Suppressor macrophage (primary cell): ENCODE data around the gene ABCC4.
A peak's percentile ranks its signal among the peaks of the same experiment; 100 is the strongest.
"Not testable (repeated sequence)": the region's sequence is repeated elsewhere in the genome, so short reads cannot be mapped to it uniquely, and the experiment has no call there.

Source experiments
- DNase-seq, 4 experiments: peaks; one replicate each; pipeline ENCODE4 v3.0.0-alpha.2; 2020 to 2022

The ABCC4 gene

GRCh38 chr13:95298971-95299621, 2.2 kb downstream of the ABCC4 start:
- DNase-seq = peak in 1 of 4 experiments; percentile 4

GRCh38 chr13:95298169-95298965, 2.9 kb downstream of the ABCC4 start:
- no peak for DNase-seq

GRCh38 chr13:95296326-95296925, 4.8 kb downstream of the ABCC4 start:
- peak; percentile 20 to 68 (median 44) for DNase-seq

- peak in 3 of 4 experiments; percentile 29 to 43 (median 30) for DNase-seq
These were observed 6.2 kb downstream of the ABCC4 start for GRCh38 chr13:95295026-95295425.

- peak in 2 of 4 experiments; percentile 9 to 10 for DNase-seq
These were observed 8.6 kb downstream of the ABCC4 start for GRCh38 chr13:95292622-95293021.

GRCh38 chr13:95289901-95290300, 11.3 kb downstream of the ABCC4 start:
- not testable (repeated sequence) for DNase-seq

GRCh38 chr13:95289020-95289444, 12.2 kb downstream of the ABCC4 start:
- DNase-seq = peak in 3 of 4 experiments; percentile 10 to 57 (median 51)

GRCh38 chr13:95284436-95284835, 16.8 kb downstream of the ABCC4 start:
- no peak for DNase-seq

- DNase-seq = no peak
These were observed 22.2 kb downstream of the ABCC4 start for GRCh38 chr13:95279016-95279415.

GRCh38 chr13:95276037-95276505, 25.2 kb downstream of the ABCC4 start:
- DNase-seq = no peak

GRCh38 chr13:95275322-95276036, 25.8 kb downstream of the ABCC4 start:
- DNase-seq = no peak

GRCh38 chr13:95273592-95274132, 27.6 kb downstream of the ABCC4 start:
- not testable (repeated sequence) for DNase-seq

GRCh38 chr13:95272076-95272475, 29.2 kb downstream of the ABCC4 start:
- DNase-seq = not testable (repeated sequence)

GRCh38 chr13:95269756-95270155, 31.5 kb downstream of the ABCC4 start:
- no peak for DNase-seq

GRCh38 chr13:95268343-95269065, 32.7 kb downstream of the ABCC4 start:
- not testable (repeated sequence) for DNase-seq

- no peak for DNase-seq
These were observed 33.4 kb downstream of the ABCC4 start for GRCh38 chr13:95267662-95268342.

- no peak for DNase-seq
These were observed 37.0 kb downstream of the ABCC4 start for GRCh38 chr13:95264225-95264624.

GRCh38 chr13:95262837-95263384, 38.3 kb downstream of the ABCC4 start:
- no peak for DNase-seq

GRCh38 chr13:95261956-95262355, 39.3 kb downstream of the ABCC4 start:
- DNase-seq = no peak

GRCh38 chr13:95260031-95260525, 41.2 kb downstream of the ABCC4 start:
- no peak for DNase-seq
